ENCODE data around the gene ETFRF1. TPM values are rescaled to one million over a fixed set of nuclear protein-coding genes. Genes with fewer than 3 reads are reported as not detected.

Gene ETFRF1
- total RNA-seq, 1 donor from 2014 or later, result 9.2 TPM

DNA sequence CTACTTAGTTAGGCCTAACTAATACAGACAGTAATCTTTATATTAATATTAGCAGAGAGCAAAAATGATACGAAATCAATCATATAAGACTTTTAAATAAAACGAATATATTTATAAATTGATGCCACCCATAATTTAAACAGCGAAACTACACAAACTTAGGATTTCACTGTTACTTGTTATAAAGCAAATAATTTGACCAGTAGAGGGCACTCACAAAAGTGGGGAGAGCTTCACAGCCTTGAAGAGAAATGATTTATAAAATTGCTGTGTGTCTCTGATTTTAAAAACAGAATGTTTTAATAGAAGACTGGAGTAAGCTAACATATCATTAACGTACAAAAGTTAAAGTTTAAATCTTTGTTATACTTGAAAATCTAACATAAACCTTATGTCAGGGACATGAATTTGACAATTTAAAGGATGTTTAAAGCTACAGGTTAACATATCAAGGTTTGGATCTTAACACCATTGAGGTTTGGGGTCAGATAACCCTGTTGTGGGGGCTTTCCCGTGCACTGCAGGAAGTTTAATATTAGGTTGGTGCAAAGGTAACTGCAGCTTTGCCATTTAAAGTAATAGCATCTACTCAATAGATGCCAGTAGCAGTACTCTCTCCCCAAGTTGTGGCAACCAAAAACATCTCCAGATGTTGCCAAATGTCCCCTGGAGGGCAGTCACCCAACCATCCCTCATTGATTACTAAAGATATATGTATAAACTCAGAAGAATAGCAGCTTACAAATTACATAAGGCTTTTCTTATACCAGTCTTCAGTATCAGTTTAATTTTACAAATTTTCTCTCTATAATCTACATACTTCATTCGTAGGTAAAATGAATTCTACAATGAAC is 46.4 kb downstream of the ETFRF1 start:
- Histone ChIP-seq H3K27ac (ENCODE audit: low read depth, low read length) (no peak overlapping the region), H3K4me2 (ENCODE audit: low read length) (no peak overlapping the region), H3K36me3 (ENCODE audit: insufficient read depth, low read length) (peaks cover 10% of the 10 kb centered on the region), H3K79me2 (ENCODE audit: insufficient read depth, low read length) (peaks cover 79% of the 10 kb centered on the region), H2AFZ (ENCODE audit: low read depth, low read length) (no peak overlapping the region), H3K4me1 (ENCODE audit: insufficient read depth, low read length) (peaks cover 2% of the 10 kb centered on the region), H3K4me3 (ENCODE audit: insufficient read depth, low read depth, low read length) (no peak overlapping the region), H3K9ac (ENCODE audit: low read length) (no peak overlapping the region), H4K20me1 (ENCODE audit: insufficient read depth, low read length) (peaks cover 34% of the 10 kb centered on the region), H3K9me3 (ENCODE audit: insufficient read depth, low read depth, low read length) (no peaks in the 10 kb centered on the region), H3K27me3 (ENCODE audit: insufficient read depth, low read length) (no peaks in the 10 kb centered on the region)
- Mint-ChIP-seq H3K36me3 (ENCODE audit: low read depth, unreplicated experiment) (peaks cover 3% of the 10 kb centered on the region), H3K4me3 (ENCODE audit: unreplicated experiment) (no peak overlapping the region), H3K27ac (ENCODE audit: unreplicated experiment) (no peak overlapping the region), H3K4me1 (ENCODE audit: low read depth, unreplicated experiment) (peaks cover 8% of the 10 kb centered on the region), H3K9me3 (ENCODE audit: unreplicated experiment) (no peaks in the 10 kb centered on the region), H3K27me3 (ENCODE audit: low read depth, unreplicated experiment) (no peaks in the 10 kb centered on the region)
- TF ChIP-seq, protein P1, sequence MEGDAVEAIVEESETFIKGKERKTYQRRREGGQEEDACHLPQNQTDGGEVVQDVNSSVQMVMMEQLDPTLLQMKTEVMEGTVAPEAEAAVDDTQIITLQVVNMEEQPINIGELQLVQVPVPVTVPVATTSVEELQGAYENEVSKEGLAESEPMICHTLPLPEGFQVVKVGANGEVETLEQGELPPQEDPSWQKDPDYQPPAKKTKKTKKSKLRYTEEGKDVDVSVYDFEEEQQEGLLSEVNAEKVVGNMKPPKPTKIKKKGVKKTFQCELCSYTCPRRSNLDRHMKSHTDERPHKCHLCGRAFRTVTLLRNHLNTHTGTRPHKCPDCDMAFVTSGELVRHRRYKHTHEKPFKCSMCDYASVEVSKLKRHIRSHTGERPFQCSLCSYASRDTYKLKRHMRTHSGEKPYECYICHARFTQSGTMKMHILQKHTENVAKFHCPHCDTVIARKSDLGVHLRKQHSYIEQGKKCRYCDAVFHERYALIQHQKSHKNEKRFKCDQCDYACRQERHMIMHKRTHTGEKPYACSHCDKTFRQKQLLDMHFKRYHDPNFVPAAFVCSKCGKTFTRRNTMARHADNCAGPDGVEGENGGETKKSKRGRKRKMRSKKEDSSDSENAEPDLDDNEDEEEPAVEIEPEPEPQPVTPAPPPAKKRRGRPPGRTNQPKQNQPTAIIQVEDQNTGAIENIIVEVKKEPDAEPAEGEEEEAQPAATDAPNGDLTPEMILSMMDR (IDR thresholded peaks at IDR 0.05; ENCODE audit: insufficient read depth, low read depth, low read length), result peak; percentile 52
- TF ChIP-seq EZH2 (IDR thresholded peaks at IDR 0.05; ENCODE audit: insufficient read depth, low read length), result no peak
- peak; percentile 60 for FAIRE-seq
- DNase-seq (ENCODE audit: low read depth), result peak; percentile 30

DNA sequence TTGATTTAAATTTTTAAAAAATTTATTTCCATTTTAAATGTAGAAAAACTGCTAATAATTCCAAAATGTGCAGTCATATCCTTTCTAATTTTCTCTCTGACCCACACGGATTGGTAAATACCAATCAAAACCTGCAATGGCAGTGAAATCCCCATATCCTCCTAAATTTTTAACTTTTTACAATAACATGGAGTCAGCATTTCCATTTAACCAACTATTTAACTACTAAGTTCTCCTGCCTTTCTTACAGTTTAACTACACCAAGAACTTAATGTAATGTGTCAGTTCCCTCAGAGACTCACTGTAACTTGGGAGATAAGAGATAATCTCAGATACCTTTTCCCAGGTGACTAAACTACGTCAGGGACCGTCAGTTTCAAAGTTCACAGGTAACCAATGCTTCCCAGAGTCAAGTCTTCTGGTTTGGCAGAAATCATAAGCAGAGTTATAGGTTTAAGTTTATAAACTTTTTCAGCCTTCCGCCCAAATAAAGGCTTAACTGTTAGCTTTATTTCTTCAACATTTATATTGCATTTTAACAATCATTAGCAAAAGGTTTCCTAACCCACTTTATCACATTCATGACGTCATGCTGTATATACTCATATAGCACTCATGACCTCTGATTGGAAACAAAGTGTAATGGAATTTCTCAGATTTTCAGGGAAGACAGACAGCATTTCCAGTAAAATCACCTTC is 48.1 kb downstream of the ETFRF1 start:
- H3K9me3 ChIP-seq (ENCODE audit: insufficient read depth, low read depth, low read length), result no peaks in the 10 kb centered on the region
- no peak overlapping the region for H3K27ac ChIP-seq (ENCODE audit: low read depth, low read length)
- no peak overlapping the region for H2AFZ ChIP-seq (ENCODE audit: low read depth, low read length)
- H3K27me3 ChIP-seq (ENCODE audit: insufficient read depth, low read length), result no peaks in the 10 kb centered on the region
- peaks cover 80% of the 10 kb centered on the region for H3K79me2 ChIP-seq (ENCODE audit: insufficient read depth, low read length)
- no peaks in the 10 kb centered on the region for H3K9me3 Mint-ChIP-seq (ENCODE audit: unreplicated experiment)
- no peak overlapping the region for H3K4me3 Mint-ChIP-seq (ENCODE audit: unreplicated experiment)
- H3K27me3 Mint-ChIP-seq (ENCODE audit: low read depth, unreplicated experiment), result no peaks in the 10 kb centered on the region
- H4K20me1 ChIP-seq (ENCODE audit: insufficient read depth, low read length), result peaks cover 32% of the 10 kb centered on the region
- H3K9ac ChIP-seq (ENCODE audit: low read length), result no peak overlapping the region
- H3K36me3 Mint-ChIP-seq (ENCODE audit: low read depth, unreplicated experiment), result peaks cover 3% of the 10 kb centered on the region
- DNase-seq (ENCODE audit: low read depth) (peak; percentile 25), FAIRE-seq (no peak)
- H3K4me1 ChIP-seq (ENCODE audit: insufficient read depth, low read length), result no peaks in the 10 kb centered on the region
- TF ChIP-seq, protein P1 (IDR thresholded peaks at IDR 0.05; ENCODE audit: insufficient read depth, low read depth, low read length), result no peak
- no peak for TF ChIP-seq EZH2 (IDR thresholded peaks at IDR 0.05; ENCODE audit: insufficient read depth, low read length)
- H3K4me3 ChIP-seq (ENCODE audit: insufficient read depth, low read depth, low read length), result no peak overlapping the region
- H3K4me1 Mint-ChIP-seq (ENCODE audit: low read depth, unreplicated experiment), result peaks cover 4% of the 10 kb centered on the region
- H3K4me2 ChIP-seq (ENCODE audit: low read length), result no peak overlapping the region
- peaks cover 10% of the 10 kb centered on the region for H3K36me3 ChIP-seq (ENCODE audit: insufficient read depth, low read length)
- H3K27ac Mint-ChIP-seq (ENCODE audit: unreplicated experiment), result no peak overlapping the region
